Measurements from ENCODE around the gene GRK3.

The GRK3 gene

DNA sequence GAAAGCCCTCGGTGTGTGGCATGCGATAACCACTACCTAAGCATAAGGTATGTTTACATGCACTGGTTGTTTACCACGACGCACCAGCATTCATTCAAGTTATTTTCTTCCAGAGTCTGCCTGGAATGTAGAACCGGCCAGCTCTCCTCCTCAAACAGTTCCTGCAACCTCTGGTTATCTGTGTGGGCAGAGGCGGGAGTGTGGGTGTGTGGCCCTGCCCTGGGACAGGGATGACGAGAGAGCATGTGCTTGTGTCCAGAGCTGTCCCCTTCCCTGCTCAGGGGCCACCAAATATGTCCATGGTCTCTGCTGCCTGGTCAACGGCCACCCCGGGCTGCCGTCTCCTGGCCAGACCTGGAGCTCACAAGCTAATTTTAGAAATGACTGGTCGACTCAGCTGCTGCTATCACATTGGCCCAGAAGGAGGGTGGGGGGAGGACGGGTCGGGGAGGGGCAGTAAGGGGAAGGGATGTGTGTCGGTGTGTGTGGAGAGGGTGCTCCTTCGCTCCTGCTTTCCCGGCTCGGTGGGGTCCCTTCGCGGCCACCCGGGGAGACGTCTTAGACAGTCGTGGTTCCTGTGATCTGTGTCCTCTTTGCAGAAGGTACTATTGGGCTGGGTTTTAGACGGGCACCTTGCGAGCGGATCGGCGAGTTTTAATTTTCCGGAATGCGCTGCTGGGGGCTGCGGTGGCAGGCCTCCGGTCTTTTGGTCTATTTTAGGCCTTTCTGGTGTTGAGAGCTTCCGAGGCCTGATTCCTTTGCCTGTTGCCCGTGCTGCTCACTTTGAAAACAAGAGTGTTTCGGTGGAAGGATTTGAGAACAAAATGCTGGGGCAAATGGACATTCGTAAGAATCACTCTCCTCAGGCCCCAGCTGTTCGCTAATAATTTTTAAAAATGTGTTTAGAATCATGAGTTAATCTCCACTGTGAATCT is 177.5 kb downstream of the GRK3 start, which contains the start of gene MYO18B:
TSS of gene MYO18B (plus strand) at position 497 of the 935 bp plus-strand sequence. CDS start 18,905 bp downstream, outside the sequence.
- DNase-seq = peak; percentile 55

DNA sequence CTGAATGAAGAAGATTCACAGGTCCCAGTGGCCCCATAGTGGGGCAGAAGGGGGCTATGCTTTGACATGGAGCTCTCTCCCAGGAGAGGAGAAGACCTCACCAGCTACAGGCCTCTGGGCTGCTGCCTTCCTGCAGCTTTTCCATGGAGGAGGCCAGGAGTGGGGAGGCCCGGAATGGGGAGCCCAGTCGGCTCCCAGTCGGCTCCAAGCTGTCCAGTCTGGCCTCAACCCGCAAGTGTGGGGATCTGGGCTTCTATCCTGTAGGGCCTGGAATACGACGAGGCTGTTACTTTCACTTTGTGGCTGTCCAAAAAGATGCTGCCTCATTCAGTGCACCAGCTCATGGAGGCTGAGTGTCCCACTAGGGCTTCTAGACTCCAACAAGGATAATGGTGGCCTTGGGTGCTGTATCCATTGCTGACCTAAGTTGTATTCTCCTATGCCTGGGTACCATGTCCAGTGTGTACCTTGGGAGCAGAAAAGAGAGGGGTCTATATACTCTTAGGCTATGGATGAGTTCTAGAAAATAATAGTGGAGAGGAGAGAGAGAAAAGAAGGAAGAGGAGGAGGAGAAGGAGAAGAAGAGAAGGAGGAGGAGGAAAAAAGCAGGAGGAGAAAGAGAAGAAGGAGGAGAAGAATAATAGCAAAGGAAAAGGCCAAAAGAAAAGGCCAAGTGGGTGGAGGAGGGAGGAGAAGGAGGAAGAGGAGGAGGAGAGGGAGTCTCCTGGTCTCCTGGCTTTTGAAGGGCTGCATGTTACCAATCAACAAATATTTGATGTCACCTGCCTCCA is 178.6 kb downstream of the GRK3 start:
- DNase-seq = no peak

DNA sequence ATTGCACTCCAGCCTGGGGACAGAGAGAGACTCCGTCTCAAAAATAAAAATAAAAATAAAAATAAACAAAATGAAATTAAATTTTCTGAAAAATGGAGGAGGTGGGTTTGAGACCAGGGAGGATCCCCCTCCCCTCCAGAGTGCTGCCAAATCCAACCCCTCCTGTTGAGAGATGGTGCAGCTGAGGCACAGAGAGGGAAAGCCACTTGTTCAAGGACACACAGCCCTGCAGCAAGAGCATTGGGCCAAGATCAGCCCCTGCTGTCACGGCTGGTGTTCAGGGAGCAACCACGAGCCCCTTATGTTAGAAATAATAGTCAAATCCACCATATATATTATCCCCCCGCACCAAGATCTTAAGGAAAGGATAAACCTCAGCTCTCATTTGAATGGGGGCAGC is 180.2 kb downstream of the GRK3 start:
- no peak for DNase-seq

DNA sequence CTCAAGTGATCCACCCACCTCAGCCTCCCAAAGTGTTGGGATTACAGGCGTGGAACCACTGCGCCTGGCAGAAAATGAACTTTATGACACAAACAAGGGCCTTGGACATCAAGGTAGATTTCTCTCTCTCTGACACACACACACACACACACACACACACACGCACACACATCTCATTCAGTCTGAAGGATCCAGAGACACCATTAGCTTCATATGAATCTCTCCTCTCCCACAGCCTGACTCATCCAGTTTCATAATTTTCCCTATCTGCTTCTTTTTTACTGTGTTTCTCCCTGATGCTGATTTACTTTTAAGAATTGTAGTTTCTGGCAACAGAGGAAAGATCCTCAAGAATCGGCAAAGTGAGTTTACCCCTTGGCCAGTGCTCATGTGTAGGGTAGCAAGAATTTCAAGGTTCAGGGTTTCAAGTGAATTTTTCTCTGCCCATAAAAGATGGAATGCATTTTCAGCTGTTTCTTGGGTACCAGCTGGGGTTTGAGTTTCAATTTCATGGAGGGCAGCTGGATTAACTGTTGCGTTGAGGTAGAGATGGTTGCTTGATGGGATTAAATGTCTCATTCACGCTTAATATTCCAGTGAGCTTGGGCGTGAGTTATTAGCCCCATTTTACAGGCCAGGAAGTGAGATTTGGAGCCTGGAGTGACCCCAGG is 181.0 kb downstream of the GRK3 start:
- no peak for DNase-seq

DNA sequence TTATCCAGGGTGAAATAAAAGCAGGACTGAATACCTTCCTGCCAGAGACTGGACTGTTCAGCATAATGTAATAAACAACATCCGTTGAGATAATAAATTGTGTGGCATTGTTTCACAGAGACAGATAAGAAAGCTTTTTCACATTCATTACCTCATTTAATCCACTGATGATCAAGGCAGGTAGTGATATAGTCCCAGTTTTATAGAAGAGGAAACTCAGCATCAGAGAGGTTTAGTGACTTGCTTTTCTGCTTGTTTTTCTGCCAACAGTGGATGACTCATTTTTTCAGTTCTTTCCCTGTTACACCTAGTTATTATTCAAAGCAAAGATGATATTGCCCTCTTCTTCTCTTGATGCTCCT is 181.5 kb downstream of the GRK3 start:
- no peak for DNase-seq

DNA sequence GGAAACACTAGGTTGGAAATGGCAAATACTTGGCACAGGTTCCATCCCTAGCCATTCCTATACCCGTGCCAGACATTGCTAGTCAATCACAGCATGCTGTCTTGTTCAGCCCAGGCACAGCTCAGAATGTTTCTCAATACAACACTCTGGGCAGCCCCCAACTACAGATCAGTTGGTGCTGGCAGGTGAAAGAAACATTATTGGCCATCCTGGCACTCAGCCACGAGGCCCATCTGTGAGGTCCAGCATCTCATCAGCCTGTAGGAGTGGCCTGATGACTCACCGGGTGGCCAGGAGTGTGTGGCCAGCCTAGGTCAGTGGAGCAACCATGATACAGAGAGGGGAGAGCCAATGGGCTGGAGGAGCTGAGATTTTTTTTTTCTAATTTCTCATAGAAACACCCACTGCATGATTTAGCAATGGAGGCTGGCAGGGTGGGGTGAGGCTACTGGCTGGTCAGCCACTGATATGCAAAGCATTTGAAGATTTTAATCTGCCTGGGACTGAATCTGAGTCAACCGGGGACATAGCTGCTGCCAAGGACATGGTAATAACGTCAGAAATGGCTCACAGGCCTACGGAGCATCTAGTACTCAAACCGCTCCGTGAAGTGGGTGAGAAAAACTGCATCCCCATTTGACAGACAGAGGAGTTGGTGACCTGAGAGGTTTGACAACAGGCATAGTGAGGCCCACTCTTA is 182.9 kb downstream of the GRK3 start:
- DNase-seq = no peak

DNA sequence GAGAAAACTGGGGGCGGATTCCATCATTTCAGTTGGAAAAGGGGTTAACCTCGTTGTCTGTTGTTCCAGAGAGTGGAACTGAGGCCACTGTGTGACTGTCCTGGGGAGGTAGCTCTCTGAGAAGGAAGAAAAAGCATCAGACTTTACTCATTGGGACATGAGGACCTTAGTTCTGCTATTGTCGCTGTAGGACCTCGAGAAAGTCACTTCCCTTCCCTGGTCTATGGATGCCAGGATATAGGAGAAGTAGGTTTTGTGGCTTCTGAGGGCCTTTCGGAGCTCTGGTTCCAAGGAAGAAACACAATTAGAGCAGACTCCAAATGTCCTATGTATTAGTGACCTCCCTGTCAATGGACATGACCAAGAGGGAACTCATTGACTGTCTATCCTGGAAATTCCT is 183.7 kb downstream of the GRK3 start:
- DNase-seq = no peak

DNA sequence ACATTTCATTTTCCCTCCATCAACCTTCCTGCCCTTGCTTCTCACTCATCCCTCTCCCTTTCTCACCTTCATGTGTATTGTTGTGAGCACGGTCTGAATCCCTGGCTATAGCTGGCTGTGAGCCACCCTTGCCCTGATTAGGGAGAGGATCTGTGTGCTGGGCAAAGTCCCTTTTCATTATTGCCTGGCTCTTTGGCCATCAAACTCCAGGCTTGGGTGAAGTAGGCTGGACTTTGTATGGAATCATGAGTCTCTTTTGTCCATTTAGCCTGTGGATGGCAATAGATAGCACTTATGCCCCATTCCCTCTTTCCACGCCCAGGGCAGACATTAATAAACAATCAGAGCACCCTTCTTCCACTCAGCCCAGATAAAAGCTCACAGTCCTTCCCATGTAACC is 184.2 kb downstream of the GRK3 start:
- no peak for DNase-seq

DNA sequence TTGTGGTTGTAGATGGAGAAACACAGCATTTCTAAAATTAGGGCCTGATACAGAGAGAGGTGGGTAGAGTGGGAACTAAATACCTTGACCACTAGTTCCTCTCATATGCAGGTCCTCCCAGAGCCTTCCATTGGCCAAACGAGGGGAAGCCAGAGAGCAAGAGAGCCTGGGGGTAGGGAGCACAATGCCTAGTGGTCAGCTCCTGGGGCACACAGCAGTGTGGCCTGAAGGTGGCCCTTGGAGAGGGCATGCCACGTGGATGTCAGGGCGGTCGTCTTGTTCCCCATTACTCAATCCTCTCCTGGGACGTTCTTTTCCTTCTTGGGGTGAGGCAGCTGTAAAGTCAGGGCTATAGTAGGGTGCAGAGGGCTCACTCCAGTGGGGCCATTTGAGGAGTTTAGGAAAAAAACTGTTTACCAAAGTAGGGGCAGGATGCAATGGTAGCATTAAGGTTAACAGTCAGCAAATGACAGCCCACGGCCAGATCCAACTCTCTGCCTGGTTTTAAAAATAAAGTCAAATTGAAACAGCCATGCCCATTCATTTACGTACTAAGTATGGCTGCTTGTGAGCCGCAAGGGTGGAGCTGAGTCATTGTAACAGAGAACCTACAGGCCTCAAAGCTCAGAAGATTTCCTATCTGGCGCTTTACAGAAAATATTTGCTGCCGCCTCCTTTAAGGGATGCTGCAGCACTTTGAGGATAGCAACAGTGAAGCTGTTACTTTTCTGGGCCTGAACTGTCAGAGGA is 185.1 kb downstream of the GRK3 start:
- no peak for DNase-seq

DNA sequence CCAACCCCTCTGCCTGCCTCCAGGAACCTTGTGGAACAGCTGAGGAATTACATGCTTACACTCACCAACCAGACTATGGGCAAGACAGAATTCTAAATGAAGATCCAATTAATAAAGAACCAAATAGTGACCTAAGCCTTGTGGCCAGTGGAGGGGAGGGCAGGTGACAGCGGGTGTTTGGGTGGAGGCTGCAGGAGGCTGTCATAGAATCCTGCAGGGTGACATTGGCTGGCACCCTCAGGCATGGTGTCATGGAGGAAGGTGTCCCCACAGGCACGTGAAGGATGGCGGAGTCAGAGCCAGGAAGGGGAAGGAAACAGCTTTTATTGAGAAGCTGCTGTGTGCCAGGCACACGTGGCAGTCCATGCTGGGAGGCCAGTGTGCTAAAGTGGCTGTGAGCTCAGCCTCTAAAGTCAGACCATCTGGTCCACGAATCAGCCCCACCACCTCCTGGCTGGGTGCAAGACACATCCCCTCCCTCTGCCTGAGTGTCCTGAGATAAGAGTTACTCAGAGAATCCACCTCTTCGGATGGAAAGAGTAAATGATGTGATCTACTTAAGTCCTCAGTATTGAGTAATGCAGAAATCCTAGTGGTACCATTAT is 186.2 kb downstream of the GRK3 start:
- DNase-seq = no peak

DNA sequence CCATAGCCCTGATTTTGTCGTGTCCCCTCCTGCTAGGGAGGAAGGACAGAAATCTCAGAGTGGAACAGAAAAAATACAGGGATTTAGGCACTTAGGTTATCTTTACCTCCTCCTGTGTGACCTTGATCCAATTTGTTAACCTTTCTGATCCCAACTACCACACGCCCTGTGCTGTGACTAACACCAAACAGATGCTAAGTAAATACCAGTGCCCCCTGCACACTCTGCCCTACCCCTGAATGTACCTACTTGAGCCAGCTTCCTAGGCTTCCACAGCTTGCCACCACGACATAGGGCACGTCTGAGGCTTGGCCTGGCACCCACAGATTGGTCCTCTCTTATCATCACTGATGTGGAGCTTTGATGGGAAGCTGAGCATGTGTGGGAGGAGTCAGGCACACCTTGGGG is 186.7 kb downstream of the GRK3 start:
- DNase-seq = no peak

DNA sequence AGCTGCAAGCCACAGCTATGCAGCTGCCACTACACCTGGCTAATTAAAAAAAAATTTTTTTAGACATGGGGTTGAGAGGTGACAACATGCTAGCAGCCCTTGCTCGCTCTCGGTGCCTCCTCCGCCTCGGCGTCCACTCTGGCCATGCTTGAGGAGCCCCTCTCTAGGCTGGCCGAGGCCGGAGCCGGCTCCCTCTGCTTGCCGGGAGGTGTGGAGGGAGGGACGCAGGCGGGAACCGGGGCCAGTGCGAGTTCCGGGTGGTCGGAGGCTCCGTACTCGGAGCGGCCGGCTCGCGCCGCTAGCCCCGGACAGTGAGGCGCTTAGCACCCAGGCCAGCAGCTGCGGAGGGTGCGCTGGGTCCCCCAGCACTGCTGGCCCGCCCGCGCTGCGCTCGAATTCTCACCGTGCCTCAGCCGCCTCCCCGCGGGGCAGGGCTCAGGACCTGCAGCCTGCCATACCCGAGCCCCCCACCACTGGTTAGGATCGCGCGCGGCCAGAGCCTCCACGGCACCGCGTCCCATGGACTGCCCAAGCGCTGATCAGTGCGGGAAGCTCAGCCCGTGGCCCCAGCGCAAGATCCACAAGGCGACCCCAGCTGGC is 188.2 kb downstream of the GRK3 start:
- no peak for DNase-seq

DNA sequence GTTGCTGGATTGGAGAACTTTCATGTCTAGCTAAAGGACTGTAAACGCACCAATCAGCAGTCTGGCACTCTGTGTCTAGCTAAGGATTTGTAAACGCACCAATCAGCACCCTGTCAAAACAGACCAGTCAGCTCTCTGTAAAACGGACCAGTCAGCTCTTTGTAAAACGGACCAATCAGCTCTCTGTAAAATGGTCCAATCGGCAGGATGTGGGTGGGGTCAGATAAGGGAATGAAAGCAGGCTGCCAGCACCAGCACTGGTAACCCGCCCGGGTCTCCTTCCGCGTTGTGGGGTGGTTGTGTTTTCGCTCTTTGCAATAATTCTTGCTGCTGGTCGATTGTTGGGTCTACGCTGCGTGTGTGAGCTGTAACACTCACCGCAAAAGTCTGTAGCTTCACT is 188.8 kb downstream of the GRK3 start:
- no peak for DNase-seq

DNA sequence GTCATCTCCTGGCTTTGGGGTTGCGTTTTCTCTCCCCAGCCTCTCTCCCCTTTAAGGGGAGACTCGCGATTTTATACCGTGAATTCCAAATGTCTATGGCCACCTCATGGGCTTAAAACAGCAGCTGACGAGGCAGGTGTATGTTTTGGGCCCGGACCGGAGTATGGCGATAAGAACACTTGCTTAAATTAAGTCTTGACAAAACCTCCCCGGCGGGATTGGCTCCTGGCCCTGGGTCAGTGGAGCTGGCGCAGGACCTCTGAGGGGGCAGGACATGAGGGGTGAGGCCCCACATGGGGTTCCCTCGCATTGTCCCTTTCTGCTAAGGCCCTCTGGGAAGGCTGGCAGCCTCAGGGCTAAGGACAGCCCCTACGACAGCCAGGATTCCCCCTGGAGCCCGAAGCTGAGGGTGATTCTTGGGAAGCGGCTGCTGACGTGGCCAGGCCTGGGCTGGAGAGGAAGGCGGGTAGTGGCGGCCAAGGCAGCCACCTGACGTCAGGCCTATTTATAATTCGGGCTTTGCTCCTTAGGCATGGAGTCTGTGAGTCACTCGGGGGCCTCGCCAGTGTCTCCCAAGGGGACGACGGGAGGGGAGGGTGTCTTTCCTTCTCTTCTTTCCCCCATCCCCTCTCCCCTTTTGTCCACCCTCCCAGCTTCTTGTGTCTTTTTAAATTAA is 190.2 kb downstream of the GRK3 start:
- DNase-seq = peak; percentile 52

DNA sequence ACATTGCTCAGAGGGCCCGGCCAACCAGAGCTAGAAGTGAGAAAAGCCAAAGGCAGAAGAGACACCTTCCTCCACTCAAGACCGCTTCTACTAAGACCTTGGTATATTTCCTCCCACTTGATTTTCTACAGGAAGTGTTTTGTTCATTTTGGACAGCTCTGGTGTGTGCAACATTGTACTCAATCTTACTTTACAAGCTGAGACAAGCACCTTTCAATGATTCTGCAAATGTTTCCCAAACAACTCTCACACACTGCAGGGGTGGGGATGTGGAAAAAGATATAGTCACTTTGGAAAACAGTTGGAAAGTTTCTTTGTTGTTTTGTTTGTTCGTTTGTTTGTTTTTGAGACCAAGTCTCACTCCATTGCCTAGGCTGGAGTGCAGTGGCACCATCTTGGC is 193.2 kb downstream of the GRK3 start:
- no peak for DNase-seq

DNA sequence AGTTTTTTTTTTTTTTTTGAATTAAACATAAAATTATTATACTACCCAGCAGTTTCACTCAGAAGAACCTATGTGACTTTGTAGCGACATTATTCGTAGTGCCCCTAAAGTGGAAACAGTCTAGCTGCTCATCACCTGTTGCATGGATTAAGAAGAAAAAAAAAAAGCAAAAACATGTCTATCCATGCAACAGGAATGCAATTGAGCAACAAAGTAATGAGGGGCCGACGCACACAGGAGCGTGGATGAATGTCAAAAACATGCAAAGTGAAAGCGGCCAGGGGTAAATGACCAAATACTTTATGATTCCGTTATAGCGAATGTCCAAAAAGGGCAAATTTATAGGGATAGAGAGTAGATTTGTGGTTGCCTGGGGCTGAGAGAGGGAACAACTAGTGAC is 193.8 kb downstream of the GRK3 start:
- DNase-seq = no peak

DNA sequence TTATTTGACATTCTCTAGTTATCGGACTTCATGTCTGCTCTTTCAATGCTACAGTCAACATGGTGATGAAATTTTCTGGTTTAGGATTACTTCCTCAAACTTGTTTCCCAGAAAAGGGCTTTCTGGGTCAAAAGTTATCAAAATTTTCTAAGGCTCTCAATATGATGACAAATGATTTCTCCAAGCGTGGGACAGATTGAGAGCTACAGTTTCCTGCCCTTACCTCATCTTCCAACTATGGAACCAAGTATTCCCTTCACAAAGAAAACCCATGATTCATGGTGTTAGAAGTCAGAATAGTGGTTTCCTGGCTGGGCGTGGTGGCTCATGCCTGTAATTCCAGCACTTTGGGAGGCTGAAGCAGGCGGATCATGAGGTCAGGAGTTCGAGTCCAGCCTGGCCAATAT is 195.4 kb downstream of the GRK3 start:
- DNase-seq = no peak

DNA sequence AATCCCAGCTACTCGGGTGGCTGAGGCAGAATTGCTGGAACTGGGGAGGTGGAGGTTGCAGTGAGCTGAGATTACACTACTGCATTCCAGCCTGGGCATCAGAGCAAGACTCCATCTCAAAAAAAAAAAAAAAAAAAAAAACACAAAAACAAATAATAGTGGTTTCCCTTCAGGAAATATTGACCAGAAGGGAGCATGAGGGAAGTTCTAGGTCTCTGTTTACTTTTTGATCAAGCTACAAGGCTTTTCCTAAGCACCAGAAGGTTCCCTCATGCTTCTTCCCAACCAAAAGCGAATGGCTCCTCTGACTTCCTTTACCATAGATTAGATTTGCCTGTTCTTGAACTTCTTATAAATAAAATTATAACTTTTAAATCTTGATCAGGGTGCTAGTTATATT is 195.8 kb downstream of the GRK3 start:
- no peak for DNase-seq

DNA sequence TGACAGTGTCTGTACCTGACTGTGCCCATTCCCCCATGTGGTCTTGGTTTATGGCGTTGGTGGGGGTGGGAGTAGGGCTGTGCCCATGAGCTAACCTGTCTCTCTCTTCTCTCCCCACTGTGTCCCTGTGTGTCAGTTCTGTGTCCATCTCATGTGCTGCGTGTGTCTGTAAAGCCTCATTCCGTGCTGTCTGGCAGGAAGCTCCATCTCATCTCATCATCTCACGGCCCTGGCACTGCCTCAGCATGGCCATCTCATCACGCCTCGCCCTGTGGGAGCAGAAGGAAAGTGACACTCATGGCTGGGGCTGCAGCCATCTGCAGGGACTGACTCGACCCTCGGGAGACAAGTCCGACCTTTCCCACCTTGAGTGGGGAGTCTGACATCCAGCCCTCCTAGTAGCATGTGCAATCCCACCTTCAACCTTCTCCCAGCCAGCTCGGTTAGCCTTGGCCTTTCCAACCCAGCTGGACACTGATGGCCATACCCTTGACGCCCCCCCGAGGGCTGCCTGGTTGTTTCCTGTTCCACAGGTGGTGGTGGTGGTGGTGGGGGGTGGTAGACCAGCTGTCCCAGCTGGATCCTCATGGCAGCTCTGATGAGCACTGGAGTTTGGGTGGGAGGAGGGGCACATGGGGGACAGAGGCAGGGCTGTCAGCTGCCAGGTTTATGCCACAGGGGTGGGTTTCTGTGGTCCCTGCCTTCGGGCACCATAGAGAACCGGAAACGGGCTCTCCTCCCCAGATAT is 196.5 kb downstream of the GRK3 start:
- DNase-seq = no peak

DNA sequence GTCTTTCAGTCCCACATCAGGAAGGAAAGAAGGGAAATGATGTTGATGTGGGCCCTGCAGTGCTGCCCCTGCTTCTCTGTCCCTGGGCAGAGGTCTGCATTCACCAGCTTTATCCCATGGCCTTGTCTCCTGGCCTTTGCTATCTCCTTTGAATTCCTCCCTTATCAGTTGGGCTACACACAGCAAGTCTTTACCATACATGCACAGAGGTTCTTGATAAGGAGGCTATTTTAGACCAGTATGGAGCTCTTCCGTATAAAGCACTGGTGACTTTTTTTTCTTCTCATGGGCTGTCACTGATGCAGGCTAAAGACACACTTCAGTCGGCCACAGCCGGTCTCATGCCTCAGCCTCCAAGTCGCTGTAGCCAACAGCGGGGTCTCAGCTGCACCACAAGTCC is 197.7 kb downstream of the GRK3 start:
- DNase-seq = no peak

Data from right forelimb (tissue), 1 donor.